ENCODE results near the gene PCDHGA4.

- no peak for TF ChIP-seq POLR2A (IDR thresholded peaks at IDR 0.05)
- TF ChIP-seq, protein P1, sequence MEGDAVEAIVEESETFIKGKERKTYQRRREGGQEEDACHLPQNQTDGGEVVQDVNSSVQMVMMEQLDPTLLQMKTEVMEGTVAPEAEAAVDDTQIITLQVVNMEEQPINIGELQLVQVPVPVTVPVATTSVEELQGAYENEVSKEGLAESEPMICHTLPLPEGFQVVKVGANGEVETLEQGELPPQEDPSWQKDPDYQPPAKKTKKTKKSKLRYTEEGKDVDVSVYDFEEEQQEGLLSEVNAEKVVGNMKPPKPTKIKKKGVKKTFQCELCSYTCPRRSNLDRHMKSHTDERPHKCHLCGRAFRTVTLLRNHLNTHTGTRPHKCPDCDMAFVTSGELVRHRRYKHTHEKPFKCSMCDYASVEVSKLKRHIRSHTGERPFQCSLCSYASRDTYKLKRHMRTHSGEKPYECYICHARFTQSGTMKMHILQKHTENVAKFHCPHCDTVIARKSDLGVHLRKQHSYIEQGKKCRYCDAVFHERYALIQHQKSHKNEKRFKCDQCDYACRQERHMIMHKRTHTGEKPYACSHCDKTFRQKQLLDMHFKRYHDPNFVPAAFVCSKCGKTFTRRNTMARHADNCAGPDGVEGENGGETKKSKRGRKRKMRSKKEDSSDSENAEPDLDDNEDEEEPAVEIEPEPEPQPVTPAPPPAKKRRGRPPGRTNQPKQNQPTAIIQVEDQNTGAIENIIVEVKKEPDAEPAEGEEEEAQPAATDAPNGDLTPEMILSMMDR (IDR thresholded peaks at IDR 0.05): no peak
Measured at GRCh38 chr5:141313711-141314110, 41.1 kb upstream of the PCDHGA4 start.

Measured in Peyer's patch (tissue), 4 donors.